CD4-positive, alpha-beta T cell treated with Interleukin-15 for 1 hour (primary cell): ENCODE data around the gene LDHAL6B.

ENCODE experiments used
- DNase-seq: peaks from one replicate; pipeline ENCODE4 v3.0.0-alpha.2; 2020

Gene LDHAL6B

DNA sequence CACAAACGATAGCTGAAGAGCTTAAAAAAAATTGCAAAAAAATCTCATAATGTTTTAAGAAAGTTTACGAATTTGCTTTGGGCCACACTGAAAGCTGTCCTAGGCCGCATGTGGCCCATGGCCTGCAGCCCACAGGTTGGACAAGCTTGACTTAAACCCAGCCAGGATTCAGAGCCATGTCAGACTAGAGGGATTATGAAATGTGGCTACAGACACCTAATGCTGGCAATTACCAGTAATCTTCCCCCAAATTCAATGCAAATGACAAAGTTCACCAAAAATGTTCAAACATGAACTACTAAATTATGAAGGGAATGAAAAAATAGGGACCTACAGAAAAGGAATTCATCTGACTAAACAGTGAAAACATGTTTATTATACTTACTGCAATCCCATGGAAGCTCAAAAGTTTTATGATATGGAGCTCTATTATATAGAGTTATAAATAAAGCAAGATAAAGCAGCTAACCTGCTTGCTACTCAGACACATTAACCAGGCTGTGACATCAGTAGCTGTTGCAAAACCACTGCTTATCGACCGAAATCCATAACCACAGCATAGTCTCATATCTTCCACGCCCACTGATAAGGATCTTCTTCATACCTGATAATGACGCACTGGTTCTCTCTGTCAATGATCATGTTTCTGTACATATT is 49.2 kb downstream of the LDHAL6B start:
- DNase-seq: no peak

DNA sequence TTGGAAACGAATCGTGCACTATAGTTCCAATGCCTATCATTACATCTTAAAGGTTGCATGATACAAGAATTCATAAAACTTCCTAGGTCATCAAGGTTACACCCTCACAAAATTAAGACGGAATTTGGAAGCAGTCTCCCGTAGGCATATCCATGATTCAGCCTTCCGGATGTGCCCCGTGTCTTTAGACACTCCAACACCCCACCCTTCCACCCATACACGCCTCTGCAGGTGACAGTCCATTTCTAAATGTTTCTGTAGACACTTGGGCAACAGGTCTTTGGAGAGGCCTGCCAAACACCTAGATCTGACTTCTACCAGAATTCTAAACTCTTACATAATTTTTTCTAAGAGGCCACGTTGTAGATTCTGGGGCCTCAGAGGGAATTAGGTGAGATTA is 49.8 kb downstream of the LDHAL6B start:
- DNase-seq: no peak

DNA sequence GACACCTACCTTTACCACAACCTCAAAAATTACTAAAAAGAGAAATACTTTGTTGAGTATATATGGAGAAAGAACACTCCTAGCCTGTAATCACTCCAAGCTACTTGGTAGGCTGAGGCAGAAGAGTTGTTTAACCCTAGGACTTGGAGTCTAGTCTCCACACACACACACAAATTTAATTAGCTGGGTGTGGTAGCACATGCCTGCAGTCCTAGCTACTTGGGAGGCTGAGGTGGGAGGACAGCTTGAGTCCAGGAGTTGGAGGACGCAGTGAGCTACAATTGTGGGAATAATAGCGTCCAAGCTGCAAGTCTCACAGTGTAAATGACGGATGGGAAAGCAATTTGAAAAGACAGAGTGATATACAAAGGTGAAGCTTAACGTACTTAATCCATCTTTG is 50.5 kb downstream of the LDHAL6B start:
- no peak for DNase-seq
